HG03060 (cell line): ENCODE results near the gene RLF.
A peak's percentile ranks its signal among the peaks of the same experiment; 100 is the strongest.

ENCODE experiments used
- ATAC-seq: cut with Tn5 transposase; IDR thresholded peaks from one replicate; pipeline ENCODE4 v1.9.1; 2021; ENCODE audit warnings: low read depth, moderate number of reproducible peaks; ENCODE audit not compliant: unreplicated experiment

RLF gene

DNA sequence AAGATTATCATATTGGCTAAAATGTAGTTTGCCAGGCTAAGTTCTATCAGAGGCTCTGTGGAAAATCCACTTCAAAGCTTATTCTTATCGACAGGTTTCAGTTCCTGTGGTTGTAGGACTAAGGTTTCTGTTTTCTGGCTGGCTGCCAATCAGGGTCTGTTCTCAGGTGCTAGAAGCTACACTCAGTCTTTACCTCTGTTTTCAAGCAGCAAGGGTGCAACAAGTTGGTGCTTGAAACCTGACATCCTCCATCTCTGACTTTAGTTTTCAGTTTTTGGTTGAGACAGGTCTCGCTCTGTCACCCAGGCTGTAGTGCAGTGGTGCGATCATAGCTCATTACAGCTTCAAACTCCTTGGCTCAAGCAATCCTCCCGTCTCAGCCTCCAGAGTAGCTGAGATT, 71.3 kb downstream of the RLF start:
- peak; percentile 77 for ATAC-seq

DNA sequence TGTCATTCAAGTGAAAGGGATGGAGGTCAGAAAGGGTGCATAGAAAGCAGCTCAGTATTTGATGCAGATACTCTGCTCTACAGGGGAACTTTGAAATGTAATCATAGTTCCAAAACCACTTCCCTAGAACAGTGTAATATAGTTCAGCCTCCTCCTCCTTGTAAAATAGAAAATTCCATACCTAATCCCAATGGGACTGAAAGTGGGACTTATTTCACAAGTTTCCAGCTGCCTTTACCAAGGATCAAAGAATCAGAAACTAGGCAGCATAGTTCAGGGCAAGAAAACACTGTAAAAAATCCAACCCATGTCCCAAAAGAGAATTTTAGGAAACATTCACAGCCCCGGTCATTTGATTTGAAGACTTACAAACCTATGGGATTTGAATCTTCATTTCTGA, 78.4 kb downstream of the RLF start:
- no peak for ATAC-seq

- ATAC-seq = no peak
Observed at GRCh38 chr1:40240390-40240789, 79.2 kb downstream of the RLF start.

- ATAC-seq = no peak
Observed at GRCh38 chr1:40241362-40241761, 80.2 kb downstream of the RLF start.

DNA sequence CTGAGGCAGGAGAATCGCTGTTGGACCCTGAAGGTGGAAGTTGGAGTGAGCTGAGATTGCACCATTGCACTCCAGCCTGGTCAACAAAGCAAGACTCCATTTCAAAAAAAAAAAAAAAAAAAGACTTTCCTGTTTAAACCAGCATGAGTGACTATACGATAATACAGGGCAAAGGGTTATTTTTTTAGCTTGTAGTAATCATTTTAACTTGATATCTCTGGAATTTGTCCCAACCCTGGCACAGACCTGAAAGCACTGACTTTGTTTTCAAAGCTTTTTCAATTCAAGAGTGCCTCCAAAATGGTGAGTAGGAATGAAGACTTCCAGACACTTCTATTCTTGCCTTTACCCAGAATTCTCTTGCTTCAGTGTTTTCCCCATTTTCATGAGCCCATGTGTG, 82.2 kb downstream of the RLF start:
- no peak for ATAC-seq

DNA sequence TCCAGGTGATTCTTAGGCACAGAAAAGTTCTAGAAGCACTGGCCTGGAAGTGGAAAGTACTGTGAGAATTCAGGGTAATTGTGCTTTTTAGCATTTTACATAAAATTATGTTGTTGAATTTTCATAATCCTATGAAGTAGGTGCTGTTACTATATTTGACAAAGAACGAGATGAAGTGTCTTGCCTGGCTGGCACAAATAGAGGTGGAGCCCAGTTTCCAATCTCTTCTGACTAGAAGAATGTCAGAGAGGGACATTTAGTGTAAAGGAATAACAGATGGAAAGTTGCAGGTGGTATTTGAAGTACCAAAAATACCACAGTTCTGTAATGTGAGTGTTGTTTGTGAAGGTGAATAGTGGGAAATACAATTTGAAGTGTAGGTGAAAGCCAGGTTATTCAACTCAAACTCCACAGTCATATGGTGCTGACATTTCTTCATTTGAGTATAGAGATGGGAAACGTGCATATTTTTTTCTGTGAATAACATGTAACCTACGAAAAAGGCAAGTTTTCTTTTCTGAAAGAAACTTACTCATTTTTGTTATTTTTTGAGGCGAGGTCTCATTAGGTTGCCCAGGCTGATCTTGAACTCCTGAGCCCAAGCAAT, 83.1 kb downstream of the RLF start:
- no peak for ATAC-seq

GRCh38 chr1:40245686-40246085, 84.5 kb downstream of the RLF start:
- no peak for ATAC-seq

- no peak for ATAC-seq
Observed at GRCh38 chr1:40247655-40248054, 86.5 kb downstream of the RLF start, which contains the start of gene TMCO2. TMCO2 (plus strand) TSS chr1:40247937; CDS start chr1:40247994, 57 bp downstream.

GRCh38 chr1:40248412-40248811, 87.2 kb downstream of the RLF start:
- no peak for ATAC-seq

DNA sequence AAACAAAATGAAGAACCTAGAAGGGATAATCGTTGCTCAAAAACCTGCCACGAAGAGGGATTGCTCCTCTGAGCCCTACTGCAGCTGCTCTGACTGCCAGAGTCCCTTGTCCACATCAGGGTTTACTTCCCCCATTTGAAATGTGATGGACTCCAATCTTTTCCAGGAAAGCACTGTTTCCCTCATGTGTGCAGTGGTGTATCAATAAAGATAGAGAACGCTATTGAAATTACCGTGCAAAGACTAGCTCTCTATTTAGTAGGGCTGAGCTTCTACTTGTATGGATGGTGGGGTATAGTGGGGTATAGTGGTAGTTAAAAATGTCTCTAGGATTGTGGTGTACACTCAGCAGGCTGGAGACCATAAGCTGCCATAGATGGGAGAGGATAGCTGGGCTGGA, 90.3 kb downstream of the RLF start:
- ATAC-seq = no peak

DNA sequence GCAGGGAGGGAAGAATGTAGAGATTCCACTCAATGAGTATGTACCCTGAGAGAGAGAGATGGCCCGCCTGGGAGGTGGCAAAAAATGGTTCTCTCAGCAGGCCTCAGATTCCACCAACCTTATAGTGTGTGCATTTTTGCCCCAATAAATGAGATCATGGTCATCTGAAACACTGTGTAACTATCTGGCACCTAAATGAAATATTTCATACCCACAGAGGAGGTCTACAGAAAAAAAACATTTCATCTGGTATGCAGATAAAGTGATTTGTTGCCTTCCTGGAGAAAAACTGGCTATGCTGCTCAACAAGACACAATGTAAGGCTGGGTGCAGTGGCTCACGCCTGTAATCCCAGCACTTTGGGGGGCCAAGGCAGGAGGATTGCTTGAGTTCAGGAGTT, 91.4 kb downstream of the RLF start:
- ATAC-seq = no peak

GRCh38 chr1:40255231-40255630, 94.0 kb downstream of the RLF start:
- no peak for ATAC-seq

GRCh38 chr1:40256401-40257084, 95.4 kb downstream of the RLF start:
- no peak for ATAC-seq

DNA sequence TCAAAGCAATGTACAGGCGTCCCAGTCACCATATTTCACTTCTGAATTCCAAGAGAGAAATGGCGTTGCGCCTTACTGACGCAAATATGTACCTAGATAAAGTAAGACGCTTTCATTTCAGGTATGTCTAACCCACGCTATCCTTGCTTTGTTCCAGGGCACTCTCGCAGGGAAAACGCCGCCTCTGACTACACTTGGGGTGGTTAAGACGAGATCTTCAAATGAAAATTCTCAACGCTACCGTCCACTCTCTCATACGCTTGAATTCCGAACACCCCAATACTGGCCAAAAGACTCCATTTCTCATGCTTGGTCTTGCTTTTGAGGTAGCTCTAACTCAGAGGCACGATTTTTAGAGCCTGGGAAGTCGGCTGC, 96.1 kb downstream of the RLF start:
- ATAC-seq = no peak

DNA sequence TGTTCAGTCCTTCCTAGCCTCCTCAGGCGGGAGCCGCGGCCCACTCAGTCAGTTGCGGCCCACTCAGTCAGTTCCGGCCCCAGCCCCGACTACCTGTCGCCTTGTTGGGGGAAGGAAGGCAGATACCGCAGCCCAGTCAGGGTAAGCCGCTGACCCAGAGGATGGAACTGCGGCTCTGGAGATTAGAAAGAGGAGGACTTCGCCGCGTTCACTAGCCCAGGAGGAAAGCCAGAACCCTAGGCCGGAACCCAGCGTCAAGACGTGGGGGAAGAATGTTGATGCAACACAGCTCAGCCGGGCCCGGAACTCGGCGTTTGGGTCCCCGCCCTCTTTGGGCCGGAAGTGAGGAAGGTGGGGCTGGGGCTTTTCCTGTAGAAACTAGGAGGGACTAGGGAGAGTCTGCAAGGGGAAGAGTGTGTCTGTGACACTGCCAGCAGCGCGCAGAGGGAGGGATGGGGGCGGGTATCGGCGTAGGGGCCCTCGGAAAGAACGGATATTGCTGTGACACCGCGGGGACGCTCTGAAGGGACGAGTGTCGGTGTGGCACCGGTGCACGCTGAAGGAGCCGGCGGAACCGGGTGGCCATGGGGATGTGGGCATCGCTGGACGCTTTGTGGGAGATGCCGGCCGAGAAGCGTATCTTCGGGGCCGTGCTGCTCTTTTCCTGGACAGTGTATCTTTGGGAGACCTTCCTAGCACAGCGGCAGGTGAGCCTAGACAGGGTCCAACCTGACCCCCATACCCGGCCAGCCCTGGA, 96.7 kb downstream of the RLF start, which contains the start of gene ZMPSTE24:
Gene ZMPSTE24 (plus strand): TSS at position 549 of the 757 bp plus-strand sequence. CDS start 36 bp downstream, at position 585.
- ATAC-seq = peak; percentile 81

DNA sequence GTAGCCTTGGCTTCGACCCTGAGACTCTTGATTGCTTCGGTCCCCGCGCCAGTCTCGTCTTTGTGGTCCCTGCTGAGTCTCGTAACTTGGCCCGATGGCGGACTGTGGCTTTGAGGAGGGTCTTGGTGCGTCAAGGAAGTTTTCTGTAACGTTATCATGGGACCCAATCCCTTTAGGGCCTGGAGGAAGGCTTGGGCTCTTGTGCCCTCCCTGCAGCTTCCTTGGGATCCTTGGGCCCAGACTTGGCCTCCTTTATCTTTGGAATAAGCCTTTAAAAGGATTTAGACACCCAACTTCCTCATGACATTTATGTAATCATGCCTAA, 97.2 kb downstream of the RLF start:
- no peak for ATAC-seq

- no peak for ATAC-seq
Observed at GRCh38 chr1:40264354-40264781, 103.2 kb downstream of the RLF start.

DNA sequence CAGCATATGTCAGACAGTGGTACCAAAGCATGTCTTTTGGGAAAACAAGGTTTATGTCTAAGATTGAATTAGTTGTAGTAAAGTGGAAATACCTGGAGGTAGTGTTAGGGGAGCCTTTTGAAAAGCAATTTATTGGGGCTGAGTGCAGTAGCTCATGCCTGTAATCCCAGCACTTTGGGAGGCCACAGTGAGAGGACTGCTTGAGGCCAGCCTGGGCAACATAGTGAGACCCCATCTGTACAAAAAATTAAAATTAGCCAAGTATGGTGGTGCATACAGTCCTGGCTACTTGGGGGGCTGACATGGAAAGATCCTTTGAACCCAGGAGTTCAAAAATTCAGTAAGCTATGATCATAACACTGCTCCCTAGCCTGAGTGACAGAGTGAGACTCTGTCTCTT, 104.1 kb downstream of the RLF start:
- no peak for ATAC-seq

DNA sequence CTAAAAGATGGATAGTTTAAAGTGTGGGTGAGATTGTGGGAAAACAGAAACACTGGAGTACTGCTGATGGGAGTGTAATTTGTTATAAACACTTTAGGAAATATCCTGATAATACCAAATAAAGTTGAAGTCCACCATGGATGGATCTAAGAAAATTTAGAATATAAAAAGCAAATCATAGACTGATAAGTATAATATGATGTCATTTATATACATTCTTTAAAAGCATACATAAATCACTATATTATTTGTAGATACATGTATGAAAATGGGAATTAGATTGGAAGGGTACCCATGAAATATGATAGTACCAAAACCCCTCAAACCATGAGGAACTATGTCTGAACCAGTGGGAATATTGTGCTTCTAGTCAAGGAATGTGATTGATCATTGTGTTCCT, 104.7 kb downstream of the RLF start:
- no peak for ATAC-seq

GRCh38 chr1:40266786-40267535, 105.8 kb downstream of the RLF start:
- ATAC-seq = no peak

DNA sequence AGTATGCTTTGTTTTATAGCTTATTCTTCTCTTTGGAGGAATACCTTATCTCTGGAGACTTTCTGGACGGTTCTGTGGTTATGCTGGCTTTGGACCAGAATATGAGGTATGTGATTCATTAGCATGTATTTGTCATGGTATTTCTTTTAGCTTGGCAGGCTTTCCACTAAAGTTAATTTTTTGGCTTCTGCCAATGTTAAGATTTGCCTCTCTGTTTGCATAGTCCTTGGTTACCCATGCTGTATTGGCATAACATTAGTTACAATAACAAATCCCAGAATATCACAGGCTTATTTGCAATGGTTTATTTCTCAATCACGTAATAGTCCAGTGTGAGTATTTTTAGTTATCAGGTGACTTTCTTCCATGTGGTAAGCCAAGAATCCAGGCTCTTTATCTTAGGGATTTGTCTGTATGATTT, 106.6 kb downstream of the RLF start:
- no peak for ATAC-seq
